WI38 (cell line): Measurements from ENCODE around the gene CARD10.
"Not testable (repeated sequence)": the region's sequence is repeated elsewhere in the genome, so short reads cannot be mapped to it uniquely, and the experiment has no call there.

Source experiments
- H3K4me3 ChIP-seq: 2 replicates; pipeline ENCODE4 v1.5.1; 2011; ENCODE audit warnings: low read depth, mild to moderate bottlenecking, control low read depth, low read length
- CTCF ChIP-seq: IDR thresholded peaks from 2 replicates; pipeline ENCODE4 v1.5.1; 2012; ENCODE audit warnings: low read depth, mild to moderate bottlenecking, control low read depth, low read length

Gene CARD10

GRCh38 chr22:37529652-37530345, 10.6 kb upstream of the CARD10 start:
- no peak for TF ChIP-seq CTCF
- no peak overlapping the region for H3K4me3 ChIP-seq

GRCh38 chr22:37527952-37528351, 8.7 kb upstream of the CARD10 start:
- not testable (repeated sequence) for H3K4me3 ChIP-seq

GRCh38 chr22:37527081-37527752, 8.0 kb upstream of the CARD10 start:
- H3K4me3 ChIP-seq = not testable (repeated sequence)

- TF ChIP-seq CTCF = no peak
- no peak overlapping the region for H3K4me3 ChIP-seq
Measured at GRCh38 chr22:37526376-37526775, 7.2 kb upstream of the CARD10 start.

GRCh38 chr22:37525746-37526350, 6.6 kb upstream of the CARD10 start:
- no peak overlapping the region for H3K4me3 ChIP-seq
- no peak for TF ChIP-seq CTCF

GRCh38 chr22:37525073-37525745, 6.0 kb upstream of the CARD10 start:
- no peak for TF ChIP-seq CTCF
- H3K4me3 ChIP-seq = no peak overlapping the region

- no peak overlapping the region for H3K4me3 ChIP-seq
- TF ChIP-seq CTCF = no peak
Measured at GRCh38 chr22:37522482-37522881, 3.3 kb upstream of the CARD10 start.

GRCh38 chr22:37521236-37521739, 2.1 kb upstream of the CARD10 start:
- no peak for TF ChIP-seq CTCF
- no peak overlapping the region for H3K4me3 ChIP-seq
